Neural crest cell (in vitro differentiated cells): ENCODE measurements around the gene OXCT2. TPM values are rescaled to one million over a fixed set of nuclear protein-coding genes. Genes with fewer than 3 reads are reported as not detected.
"Not testable (repeated sequence)": the region's sequence is repeated elsewhere in the genome, so short reads cannot be mapped to it uniquely, and the experiment has no call there.

Experiments used
- DNase-seq: peaks from one replicate; pipeline ENCODE4 v3.0.0; 2021; ENCODE audit warnings: low read depth, mixed read lengths, low spot score
- H3K27ac Mint-ChIP-seq: one replicate; pipeline ENCODE4 v1.8.0; 2021; ENCODE audit warnings: mild to moderate bottlenecking, mixed read lengths; ENCODE audit not compliant: unreplicated experiment
- H3K27me3 Mint-ChIP-seq: 2 replicates; pipeline ENCODE4 v1.8.0; 2021; ENCODE audit warnings: low read depth, mild to moderate bottlenecking, mixed read lengths
- H3K36me3 Mint-ChIP-seq: 2 replicates; pipeline ENCODE4 v1.8.0; 2021; ENCODE audit warnings: low read depth, mild to moderate bottlenecking, mixed read lengths
- H3K4me1 Mint-ChIP-seq: 2 replicates; pipeline ENCODE4 v1.8.0; 2021; ENCODE audit warnings: mixed read lengths
- H3K4me3 Mint-ChIP-seq: one replicate; pipeline ENCODE4 v1.8.0; 2021; ENCODE audit warnings: mild to moderate bottlenecking, mixed read lengths
- H3K9me3 Mint-ChIP-seq: 2 replicates; pipeline ENCODE4 v1.8.0; 2021; ENCODE audit warnings: mixed read lengths
- CTCF ChIP-seq: fragments of 200-600 bp; sonication (generic); conservative IDR thresholded peaks from 2 replicates; pipeline ENCODE4 v1.5.0; 2021; ENCODE audit warnings: antibody characterized with exemption, mild to moderate bottlenecking
- total RNA-seq: library from RNA; stranded (reverse); gene quantifications from 2 replicates; pipeline ENCODE4 v1.2.1, GENCODE V29; 2021

OXCT2 gene
- total RNA-seq, 1 donor from 2014 or later = 0.77 TPM

GRCh38 chr1:39779137-39779536 lies 8.0 kb upstream of the OXCT2 start:
- DNase-seq = no peak
- H3K9me3 Mint-ChIP-seq = no peaks in the 10 kb centered on the region
- H3K27me3 Mint-ChIP-seq = peaks cover 14% of the 10 kb centered on the region

DNA sequence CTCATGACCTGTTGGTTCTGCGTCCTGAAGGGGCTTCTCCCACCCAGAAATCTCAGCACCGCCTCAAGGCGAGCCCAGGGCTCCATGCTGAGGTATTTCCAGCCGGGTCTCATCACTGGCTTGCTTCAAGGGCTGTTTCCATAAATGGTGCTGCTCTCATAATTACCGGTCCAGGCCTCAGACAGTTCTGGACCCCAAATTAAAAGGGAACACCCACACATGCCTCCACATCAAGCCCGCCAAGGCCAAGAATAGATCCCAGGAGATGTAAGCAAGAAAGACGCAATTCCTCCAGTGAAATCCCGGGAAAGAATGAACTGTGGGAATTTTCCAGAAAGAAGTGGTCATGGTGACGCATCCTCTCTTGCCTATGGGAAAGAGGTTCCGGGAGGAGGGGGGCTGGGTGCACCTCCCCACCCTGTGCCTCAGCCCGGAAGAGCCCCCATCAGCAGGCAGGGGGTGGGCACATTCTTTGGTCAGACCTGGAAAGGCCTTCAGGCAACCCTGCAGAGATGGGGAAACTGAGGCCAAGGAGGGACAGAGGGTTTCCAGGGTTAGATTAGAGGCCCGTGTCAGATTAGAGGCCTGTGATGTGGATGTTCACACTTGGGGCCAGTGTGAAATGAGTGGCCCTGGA lies 7.4 kb upstream of the OXCT2 start:
- not testable (repeated sequence) for H3K27ac Mint-ChIP-seq, H3K4me1 Mint-ChIP-seq, H3K36me3 Mint-ChIP-seq, H3K4me3 Mint-ChIP-seq, H3K9me3 Mint-ChIP-seq, DNase-seq
- H3K27me3 Mint-ChIP-seq = peaks cover 12% of the 10 kb centered on the region

More at GRCh38 chr1:39779137-39779536, 8.0 kb upstream of the OXCT2 start:
- Mint-ChIP-seq H3K27ac (no peak overlapping the region), H3K4me1 (no peaks in the 10 kb centered on the region), H3K36me3 (no peaks in the 10 kb centered on the region), H3K4me3 (no peak overlapping the region)
- no peak for TF ChIP-seq CTCF

GRCh38 chr1:39777896-39778295 lies 6.7 kb upstream of the OXCT2 start:
- H3K4me1 Mint-ChIP-seq, H3K27ac Mint-ChIP-seq, H3K27me3 Mint-ChIP-seq, H3K4me3 Mint-ChIP-seq, H3K9me3 Mint-ChIP-seq, H3K36me3 Mint-ChIP-seq, DNase-seq: not testable (repeated sequence)

DNA sequence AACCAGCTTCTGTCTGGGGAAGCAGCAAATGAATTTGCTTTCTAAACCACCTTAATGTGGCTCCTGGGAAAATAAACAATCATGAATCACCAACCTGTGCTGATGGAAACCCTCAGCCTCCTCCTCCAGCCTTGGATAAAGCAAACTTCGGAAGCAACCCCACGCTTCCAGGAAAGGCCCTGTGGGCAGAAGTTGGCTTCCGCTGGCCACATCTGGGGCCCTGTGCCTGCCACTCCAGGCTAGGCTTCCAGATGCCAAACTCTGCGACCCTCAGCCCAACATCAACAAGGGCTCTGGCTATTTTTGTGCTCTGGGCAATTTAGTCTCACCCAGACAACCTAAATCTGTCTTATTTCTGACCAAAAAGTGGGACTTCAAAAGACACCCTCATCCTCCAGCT lies 6.2 kb upstream of the OXCT2 start:
- Mint-ChIP-seq H3K9me3 (no peaks in the 10 kb centered on the region), H3K36me3 (no peaks in the 10 kb centered on the region), H3K4me3 (no peak overlapping the region), H3K4me1 (no peaks in the 10 kb centered on the region), H3K27ac (no peak overlapping the region), H3K27me3 (peaks cover 6% of the 10 kb centered on the region)
- TF ChIP-seq CTCF = no peak
- DNase-seq = no peak

DNA sequence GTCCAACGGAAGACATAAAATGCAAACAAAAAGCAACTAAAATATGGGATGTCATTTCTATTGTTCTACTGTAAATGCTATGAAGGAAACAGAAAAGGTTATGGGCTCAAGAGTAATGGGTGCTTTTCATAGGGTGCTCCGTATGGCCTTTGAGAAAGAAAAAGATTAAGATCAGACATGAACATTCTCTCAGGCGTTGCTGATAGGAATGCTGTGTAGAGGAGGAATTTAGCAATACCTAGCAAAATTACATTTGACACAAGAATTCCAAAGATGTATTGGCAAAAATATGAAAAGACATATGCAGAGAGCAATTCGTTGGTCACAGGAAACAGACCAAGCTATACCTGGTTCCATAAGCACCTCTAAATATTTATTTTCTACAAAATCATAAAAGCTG lies 5.7 kb upstream of the OXCT2 start:
- no peak for TF ChIP-seq CTCF

GRCh38 chr1:39776400-39776713 lies 5.2 kb upstream of the OXCT2 start:
- Mint-ChIP-seq H3K27me3 (peaks cover 6% of the 10 kb centered on the region), H3K27ac (no peak overlapping the region), H3K36me3 (no peaks in the 10 kb centered on the region), H3K9me3 (no peaks in the 10 kb centered on the region), H3K4me1 (no peaks in the 10 kb centered on the region), H3K4me3 (no peak overlapping the region)
- no peak for DNase-seq
- TF ChIP-seq CTCF = no peak

More for the DNA sequence above, 5.7 kb upstream of the OXCT2 start:
- Mint-ChIP-seq H3K4me1 (no peaks in the 10 kb centered on the region), H3K36me3 (no peaks in the 10 kb centered on the region), H3K27me3 (peaks cover 6% of the 10 kb centered on the region), H3K4me3 (no peak overlapping the region), H3K27ac (no peak overlapping the region), H3K9me3 (no peaks in the 10 kb centered on the region)
- no peak for DNase-seq

DNA sequence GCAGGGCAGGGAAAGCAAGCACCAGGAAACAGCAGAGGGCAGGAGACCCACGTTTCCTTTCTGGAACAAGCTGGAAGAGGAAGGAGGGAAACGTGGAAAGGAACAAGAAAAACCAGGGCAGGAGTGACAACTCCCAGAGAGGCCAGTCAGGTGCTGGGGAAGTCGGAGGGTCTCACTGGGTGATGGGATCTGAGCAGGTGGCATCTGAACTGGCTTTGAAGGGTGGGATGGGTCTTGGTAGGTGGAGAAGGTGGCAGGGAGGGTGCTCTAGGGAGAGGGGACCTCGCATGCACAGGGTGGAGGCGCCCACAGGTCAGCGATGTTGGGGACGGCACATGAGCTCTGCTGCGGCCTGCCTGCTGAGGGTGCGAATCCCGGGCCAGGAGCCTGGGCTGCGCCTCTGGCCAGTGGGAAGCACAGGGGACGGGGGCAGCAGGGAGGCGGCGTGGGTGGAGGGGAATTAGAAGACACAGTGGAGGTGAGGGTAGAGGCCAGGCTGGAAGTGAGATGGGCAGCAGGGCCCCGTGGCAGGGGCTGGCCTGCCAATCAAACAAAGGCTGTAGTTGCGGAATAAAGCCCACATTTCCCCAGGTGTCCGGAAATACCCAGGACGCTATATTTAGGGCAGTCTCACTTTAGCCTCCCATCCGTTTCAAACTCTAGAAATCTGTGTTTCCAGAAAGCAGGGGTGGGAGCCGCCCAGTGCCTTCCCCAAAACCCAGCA lies 4.7 kb upstream of the OXCT2 start:
- not testable (repeated sequence) for H3K9me3 Mint-ChIP-seq, H3K27me3 Mint-ChIP-seq, H3K36me3 Mint-ChIP-seq, H3K4me1 Mint-ChIP-seq, DNase-seq, H3K4me3 Mint-ChIP-seq, H3K27ac Mint-ChIP-seq

DNA sequence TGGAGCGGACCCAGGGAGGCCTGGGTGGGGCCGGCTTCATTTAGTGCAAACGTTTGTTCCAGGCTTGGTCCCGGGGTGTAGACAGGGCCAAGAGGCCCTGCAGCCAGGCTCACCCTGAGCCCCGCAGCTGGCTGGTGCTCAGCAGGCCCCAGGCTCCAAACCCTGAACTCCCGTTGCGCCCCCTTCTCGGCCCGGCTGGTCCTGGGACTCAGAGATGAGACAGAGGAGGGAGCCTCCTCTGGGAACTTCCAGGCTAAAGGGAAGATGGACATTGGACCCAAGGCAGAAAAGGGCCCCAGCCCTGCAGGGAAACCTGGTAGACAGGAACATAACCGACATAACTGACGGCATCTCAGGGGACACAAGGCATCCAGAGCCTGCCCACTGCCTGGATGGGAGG lies 4.0 kb upstream of the OXCT2 start:
- not testable (repeated sequence) for H3K27me3 Mint-ChIP-seq, DNase-seq, H3K4me1 Mint-ChIP-seq, H3K9me3 Mint-ChIP-seq, H3K36me3 Mint-ChIP-seq, H3K4me3 Mint-ChIP-seq, H3K27ac Mint-ChIP-seq

- not testable (repeated sequence) for H3K27ac Mint-ChIP-seq, DNase-seq, H3K4me3 Mint-ChIP-seq, H3K9me3 Mint-ChIP-seq, H3K4me1 Mint-ChIP-seq, H3K36me3 Mint-ChIP-seq
- H3K27me3 Mint-ChIP-seq = peaks cover 10% of the 10 kb centered on the region
Observed at GRCh38 chr1:39773369-39773979, 2.3 kb upstream of the OXCT2 start.
